ENCODE results near the gene ART3.
"Not testable (repeated sequence)": the region's sequence is repeated elsewhere in the genome, so short reads cannot be mapped to it uniquely, and the experiment has no call there.

Gene ART3, protein sequence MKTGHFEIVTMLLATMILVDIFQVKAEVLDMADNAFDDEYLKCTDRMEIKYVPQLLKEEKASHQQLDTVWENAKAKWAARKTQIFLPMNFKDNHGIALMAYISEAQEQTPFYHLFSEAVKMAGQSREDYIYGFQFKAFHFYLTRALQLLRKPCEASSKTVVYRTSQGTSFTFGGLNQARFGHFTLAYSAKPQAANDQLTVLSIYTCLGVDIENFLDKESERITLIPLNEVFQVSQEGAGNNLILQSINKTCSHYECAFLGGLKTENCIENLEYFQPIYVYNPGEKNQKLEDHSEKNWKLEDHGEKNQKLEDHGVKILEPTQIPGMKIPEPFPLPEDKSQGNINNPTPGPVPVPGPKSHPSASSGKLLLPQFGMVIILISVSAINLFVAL

DNA sequence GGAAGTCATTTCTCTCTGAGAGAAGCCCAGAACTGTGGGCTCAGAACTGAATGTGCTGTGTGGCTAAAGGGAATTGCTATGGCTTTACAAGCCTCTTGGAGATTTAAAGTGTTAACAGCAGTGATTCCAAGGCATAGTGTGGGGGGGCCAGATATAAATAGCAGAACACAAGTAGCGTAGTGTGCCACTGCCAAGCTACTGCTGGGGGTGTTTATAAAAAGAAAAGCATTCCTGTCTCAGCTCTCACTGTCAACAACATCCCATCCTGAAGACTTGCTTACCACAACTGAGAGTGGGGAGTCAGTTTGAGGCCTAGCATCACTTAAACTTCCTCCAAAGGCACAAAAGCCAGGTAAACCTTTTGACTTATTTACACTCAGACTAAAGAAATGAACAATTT lies at the start of gene ART3:
ART3 (plus strand) TSS at position 242 of the 400 bp plus-strand sequence. CDS start 1,181 bp downstream, outside the sequence.
- no peak for DNase-seq

- DNase-seq, result no peak
Measured at GRCh38 chr4:76028350-76028765, 46.2 kb upstream of the ART3 start.

DNA sequence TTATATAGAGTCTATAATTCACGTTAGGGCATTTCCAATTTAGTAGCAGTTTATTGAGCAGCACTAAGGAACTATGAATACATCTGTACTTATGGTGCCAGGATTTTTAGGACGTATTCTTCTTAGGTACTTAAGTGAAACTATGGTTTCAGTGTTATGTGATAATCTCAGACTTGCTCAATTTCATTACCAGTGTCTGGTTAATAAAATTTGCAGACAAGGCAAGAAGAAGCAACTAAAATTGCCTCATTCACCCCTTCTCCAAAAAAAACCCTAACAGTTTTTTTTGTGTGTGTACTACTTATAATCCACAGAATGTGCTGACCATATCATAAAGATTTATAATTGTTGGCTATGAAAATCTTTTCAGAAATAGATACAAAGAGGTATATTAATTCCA lies 45.2 kb upstream of the ART3 start:
- DNase-seq, result no peak

- DNase-seq, result no peak
Measured at GRCh38 chr4:76035141-76035540, 39.4 kb upstream of the ART3 start.

DNA sequence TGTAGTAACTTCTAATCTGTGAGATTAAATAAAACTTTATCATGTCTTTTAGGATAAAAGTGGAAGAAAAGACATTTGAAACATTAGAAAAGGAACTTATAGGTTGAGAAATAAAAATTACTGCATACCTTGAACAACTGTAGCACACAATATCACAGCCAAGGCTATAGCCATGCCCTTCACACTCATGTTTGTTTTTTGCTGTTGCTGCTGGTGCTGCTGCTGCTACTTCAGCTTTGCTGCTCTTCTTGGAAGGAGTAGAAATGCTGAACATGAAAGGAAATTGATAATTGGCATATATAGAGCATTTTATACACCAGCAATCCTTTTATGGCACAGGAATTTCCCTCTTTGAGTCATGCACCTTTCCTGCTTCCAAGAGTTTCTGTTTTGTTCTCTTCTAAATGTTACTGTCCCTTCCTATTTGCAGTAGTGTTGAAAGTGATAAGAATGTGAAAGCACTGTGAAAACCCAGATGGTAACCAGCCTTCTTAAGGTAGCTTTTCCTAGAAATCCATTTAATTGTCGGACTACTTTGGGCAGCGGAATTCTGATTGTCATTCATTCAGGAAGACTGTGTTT lies 38.6 kb upstream of the ART3 start, which contains the start of gene CXCL11:
CXCL11 (minus strand) TSS at position 272 of the 582 bp plus-strand sequence; CDS start at position 189, 83 bp downstream.
- no peak for DNase-seq

GRCh38 chr4:76036855-76037254 lies 37.7 kb upstream of the ART3 start:
- no peak for DNase-seq

- not testable (repeated sequence) for DNase-seq
Measured at GRCh38 chr4:76042241-76042998, 32.1 kb upstream of the ART3 start.

GRCh38 chr4:76043306-76043705 lies 31.2 kb upstream of the ART3 start:
- not testable (repeated sequence) for DNase-seq

DNA sequence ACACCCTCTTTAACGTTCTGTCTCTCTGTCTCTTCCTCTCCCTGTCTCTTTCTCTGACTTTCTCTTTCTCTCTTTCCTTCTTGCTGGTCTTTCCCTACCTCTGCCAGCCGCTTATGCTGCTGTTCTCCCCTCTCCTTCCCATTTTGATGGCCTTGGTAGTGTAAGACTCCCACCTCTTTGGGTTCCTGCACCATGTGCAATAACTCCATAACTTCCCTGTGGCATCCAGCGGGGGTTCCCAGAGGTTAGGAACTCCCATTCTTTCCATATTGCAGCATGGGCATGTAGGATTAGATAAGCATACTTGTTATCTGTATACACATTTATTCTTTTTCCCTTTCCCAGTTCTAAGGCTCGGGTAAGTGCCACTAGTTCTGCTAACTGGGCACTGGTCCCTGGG lies 29.8 kb upstream of the ART3 start:
- not testable (repeated sequence) for DNase-seq

DNA sequence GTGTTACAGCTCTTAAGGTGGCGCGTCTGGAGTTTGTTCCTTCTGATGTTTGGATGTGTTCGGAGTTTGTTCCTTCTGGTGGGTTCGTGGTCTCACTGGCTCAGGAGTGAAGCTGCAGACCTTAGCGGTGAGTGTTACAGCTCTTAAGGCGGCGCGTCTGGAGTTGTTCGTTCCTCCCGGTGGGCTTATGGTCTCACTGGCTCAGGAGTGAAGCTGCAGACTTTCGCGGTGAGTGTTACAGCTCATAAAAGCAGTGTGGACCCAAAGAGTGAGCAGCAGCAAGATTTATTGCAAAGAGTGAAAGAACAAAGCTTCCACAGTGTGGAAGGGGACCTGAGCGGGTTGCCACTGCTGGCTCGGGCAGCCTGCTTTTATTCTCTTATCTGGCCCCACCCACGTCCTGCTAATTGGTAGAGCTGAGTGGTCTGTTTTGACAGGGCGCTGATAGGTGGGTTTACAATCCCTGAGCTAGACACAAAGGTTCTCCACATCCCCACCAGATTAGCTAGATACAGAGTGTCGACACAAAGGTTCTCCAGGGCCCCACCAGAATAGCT lies 24.6 kb upstream of the ART3 start:
- DNase-seq, result not testable (repeated sequence)

DNA sequence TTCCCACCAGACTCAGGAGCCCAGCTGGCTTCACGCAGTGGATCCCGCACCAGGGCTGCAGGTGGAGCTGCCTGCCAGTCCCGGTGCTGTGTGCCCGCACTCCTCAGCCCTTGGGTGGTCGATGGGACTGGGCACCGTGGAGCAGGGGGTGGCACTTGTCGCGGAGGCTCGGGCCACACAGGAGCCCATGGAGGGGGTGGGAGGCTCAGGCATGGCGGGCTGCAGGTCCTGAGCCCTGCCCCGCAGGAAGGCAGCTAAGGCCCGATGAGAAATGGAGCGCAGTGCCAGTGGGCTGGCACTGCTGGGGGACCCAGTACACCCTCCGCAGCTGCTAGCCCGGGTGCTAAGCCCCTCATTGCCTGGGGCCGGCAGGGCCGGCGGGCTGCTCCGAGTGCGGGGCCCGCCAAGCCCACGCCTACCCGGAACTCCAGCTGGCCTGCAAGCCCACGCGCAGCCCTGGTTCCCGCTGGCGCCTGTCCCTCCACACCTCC lies 23.9 kb upstream of the ART3 start:
- not testable (repeated sequence) for DNase-seq

- no peak for DNase-seq
Measured at GRCh38 chr4:76053730-76054129, 20.8 kb upstream of the ART3 start.

DNA sequence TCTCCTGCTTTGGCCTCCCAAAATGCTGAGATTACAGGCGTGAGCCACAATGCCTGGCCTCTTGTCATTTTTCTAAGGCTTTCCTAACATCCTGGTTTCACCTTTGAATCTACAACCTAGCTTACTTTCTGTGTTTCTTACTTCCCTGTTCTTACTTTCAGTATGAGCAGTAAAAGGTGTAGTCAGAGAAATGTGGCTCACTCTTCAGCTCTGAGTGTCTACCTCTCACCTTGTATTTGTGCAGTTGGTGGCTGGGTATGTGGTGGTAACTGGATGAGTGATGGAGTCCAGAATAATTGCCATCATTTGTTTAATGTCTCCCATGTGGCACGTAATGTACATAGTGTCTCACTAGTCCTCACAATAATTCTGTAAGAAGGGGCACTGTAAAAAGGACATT lies 19.5 kb upstream of the ART3 start:
- DNase-seq, result no peak

- no peak for DNase-seq
Measured at GRCh38 chr4:76055421-76055820, 19.1 kb upstream of the ART3 start.

DNA sequence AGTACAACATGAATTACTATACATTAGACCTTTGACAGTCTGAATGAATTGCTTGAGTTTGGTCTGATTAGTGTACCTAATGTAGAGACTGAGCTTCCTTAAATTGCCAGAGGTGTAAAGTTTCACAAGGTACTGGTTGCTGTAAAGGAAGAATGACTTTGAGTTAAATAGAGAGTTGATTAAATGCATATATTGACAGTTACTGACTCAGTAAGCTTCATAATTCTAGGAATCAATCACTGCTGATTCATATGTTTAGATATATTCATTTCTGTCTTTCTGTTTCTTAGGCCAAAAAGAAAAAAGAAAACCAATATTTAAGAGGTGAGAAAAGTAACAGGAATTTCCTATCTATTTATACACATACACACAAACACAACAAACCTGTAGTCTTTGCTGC lies 16.2 kb upstream of the ART3 start:
- no peak for DNase-seq

GRCh38 chr4:76058888-76059426 lies 15.6 kb upstream of the ART3 start:
- DNase-seq, result no peak

DNA sequence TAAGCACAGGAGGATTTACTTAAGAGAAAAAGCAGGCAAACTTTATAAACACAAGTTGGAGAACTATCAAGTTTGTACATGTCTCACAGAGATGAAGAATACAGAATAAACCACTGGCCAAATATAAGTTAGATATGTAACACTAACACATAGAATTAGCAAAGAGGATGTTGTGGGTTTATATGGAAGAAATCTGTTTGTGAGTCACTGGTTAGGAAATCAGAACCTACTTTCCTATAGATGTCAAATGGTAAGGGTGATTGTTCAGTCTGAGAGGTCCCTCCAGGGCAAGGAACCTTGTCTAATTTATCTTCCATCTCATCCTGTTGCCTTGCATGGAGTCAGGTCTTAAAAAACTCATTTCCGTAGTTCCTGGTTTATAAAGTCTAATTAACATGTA lies 14.8 kb upstream of the ART3 start:
- no peak for DNase-seq

GRCh38 chr4:76060506-76060905 lies 14.0 kb upstream of the ART3 start:
- no peak for DNase-seq

DNA sequence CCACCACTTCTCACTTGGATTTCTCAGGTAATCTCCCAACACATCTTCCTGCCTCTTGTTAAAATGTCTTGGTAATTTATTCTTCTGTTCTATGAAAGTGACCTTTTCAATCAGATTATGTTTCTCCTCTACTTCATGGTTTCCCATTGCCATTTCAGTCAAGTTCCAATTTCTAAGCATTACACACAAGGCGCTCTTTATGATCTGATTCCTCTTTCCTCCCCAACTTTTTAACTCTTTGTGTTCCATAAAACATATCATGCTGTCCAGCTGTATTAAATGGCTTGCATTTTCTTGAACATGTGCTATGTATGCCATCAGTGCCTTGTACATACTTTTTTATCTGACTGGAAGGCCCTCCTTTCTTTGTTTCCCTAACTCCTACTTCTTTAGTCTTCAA lies 13.1 kb upstream of the ART3 start:
- DNase-seq, result no peak

GRCh38 chr4:76061982-76062381 lies 12.5 kb upstream of the ART3 start:
- DNase-seq, result no peak

DNA sequence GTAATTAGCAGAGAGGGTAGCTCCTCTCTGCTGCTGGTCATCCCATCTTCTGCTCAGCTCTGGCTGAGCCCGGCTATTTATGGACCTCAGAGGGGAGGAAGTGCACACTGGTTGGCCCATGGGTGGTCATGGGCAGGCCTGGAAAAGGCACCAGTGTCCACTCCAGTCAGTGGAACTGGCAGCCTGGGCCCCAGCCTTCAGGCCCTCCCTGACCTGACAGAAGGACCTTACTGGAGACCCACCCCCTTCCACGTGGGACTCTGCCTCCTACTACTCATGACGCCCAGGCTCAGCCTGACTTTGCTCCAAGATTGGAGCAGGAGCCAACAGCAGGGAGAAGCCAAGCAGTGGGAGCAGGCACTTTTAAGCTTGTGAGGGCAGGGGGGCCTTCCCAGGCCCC lies 8.0 kb upstream of the ART3 start:
- no peak for DNase-seq

DNA sequence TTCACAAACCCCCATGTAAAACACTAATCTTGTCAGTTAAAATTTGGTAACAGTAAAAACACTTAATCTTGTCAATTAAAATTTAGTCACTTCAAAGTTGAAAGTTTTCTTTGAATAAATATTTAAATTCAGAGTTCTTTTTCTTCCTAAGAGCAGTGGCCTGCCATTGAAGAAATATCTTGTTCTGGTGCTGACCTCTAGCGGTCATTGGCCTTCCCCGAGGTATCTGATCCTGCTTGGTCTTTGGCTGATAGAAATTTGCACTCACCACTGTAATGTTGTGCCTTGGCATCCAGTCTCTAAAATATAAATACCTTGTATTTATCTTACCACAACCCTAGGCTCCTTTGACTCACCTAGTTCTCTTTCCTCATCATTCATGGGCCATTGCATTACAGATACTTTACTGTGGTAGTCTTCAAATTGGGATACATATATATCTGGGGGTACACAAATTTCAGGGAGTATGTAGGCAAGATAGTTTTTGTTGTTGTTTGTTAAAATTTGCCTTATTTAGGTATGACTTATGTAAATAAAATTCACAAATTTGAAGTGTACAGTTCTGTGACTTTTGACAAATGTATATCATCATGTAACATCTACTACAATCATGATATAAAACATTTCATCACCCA lies 6.7 kb upstream of the ART3 start:
- peak; percentile 19 for DNase-seq

Measured in NCI-H446 treated with DMSO at 0.1 percent for 48 hours (cell line).